NOMO-1 treated with dmso at 0.1 percent for 144 hours (cell line): ENCODE data around the gene HAUS5.
"Not testable (repeated sequence)": the region's sequence is repeated elsewhere in the genome, so short reads cannot be mapped to it uniquely, and the experiment has no call there.

Experiments used
- DNase-seq: peaks from one replicate; lab custom pipeline; 2025; ENCODE audit not compliant: unreplicated experiment; lab: John Stamatoyannopoulos, UW

Gene HAUS5

GRCh38 chr19:35612559-35613321 lies at the start of gene HAUS5:
TSS of gene HAUS5 (plus strand) at chr19:35612735. CDS start at chr19:35612795, 60 bp downstream.
- DNase-seq, result peak; percentile 84

DNA sequence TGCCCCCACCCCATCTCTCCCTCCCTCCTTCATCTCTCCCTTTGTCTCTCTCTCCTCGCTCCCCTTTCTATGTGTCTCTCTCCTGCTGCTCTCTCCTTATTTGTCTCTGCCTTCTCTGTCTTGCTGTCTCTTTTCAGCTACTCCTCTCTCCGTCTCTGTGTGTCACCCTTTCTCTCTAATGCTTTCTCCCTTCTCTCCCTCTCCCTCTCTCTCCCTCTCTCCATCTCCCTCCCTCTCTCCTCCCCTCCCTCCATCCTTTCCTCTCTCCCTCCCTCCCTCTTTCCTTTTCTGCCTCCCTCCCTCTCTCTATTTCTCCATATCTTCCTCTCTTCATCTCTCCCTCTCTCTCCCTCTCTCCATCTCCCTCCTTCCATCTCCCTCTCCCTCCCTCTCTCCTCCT lies 49.8 kb upstream of the HAUS5 start:
- no peak for DNase-seq

- DNase-seq, result no peak
Observed at GRCh38 chr19:35563207-35563829, 49.2 kb upstream of the HAUS5 start, which contains the start of gene ATP4A. TSS of gene ATP4A (minus strand) at chr19:35563658. CDS start at chr19:35563629, 29 bp downstream.

DNA sequence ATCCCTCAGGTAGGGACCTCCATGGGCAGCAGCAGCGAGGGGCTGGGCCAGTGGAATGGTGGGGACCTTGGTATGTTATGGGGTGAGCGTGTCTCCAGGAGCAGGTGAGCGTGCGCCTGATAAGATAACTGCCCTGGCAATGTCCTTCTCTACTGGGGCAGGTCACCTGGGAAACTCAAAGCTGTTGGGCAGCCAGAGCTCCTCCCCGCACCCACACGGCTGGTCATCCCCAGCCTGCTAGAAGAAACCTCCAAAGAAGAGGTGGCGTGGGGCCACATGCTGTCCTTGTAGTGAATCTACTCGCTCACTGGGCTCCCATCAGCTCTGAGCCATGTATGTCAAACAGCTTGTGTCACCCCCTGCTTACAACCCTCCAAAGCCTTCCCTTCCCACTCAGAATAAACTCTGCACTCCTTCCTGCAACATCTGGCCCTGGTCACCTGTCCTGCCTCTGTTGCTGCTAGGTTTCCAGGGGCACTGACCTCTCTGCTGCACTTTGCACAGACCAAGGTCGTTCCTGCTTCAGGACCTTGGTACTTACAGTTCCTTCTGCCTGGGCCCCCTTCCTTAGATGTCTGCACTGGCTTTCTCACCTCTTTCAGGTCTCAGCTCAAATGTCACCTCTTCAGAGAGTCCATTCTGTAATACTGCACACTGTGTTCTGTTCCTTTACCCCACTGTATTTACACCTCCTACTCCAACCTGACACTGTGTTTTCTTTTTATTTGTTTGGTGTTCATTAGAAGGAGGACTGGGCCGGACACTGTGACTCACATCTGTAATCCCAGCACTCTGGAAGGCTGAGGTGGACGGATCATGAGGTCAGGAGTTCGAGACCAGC lies 47.3 kb upstream of the HAUS5 start:
- DNase-seq, result no peak

- DNase-seq, result no peak
Observed at GRCh38 chr19:35566738-35567137, 45.8 kb upstream of the HAUS5 start.

- DNase-seq, result no peak
Observed at GRCh38 chr19:35569281-35569781, 43.2 kb upstream of the HAUS5 start.

DNA sequence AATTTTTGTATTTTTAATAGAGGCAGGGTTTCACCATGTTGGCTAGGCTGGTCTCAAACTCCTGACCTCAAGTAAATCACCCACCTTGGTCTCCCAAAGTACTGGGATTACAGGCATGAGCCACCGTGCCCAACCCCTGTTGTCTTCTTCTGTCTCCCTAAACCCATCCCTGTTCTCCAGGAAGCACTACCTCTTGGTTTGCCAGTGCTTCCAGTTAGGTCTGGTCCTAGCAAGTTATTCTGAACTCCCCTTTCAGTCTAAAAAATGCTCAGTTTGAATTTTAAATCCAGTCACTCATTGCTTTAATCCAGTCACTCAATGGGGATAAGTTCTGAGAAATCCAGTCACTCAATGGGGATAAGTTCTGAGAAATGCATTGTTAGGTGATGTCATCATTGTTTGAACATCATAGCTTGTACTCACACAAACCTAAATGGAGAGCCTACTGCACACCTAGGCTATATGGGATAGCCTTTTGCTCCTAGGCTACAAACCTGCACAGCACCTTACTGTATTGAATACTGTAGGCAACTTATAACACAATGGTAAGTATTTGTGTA lies 41.0 kb upstream of the HAUS5 start:
- no peak for DNase-seq

GRCh38 chr19:35577918-35578317 lies 34.6 kb upstream of the HAUS5 start:
- no peak for DNase-seq

GRCh38 chr19:35578707-35579106 lies 33.8 kb upstream of the HAUS5 start:
- no peak for DNase-seq

DNA sequence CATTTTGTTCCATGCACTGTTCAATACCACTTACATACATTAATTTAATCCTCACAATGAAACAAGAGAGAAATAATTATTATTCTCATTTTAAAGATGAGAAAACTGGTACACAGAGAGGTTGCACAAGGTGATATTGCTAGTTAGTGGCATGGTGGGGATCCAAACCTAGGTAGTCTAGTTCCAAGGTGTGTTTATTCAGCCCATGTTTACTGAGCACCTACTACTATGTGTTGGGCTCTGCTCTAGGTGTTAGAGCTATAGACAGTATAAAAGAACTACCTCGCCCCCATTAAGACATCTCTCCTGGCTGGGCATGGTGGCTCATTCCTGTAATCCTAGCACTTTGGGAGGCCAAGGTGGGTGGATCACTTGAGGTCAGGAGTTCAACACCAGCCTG lies 29.8 kb upstream of the HAUS5 start:
- DNase-seq, result no peak

GRCh38 chr19:35585848-35586247 lies 26.7 kb upstream of the HAUS5 start, which contains the start of gene PMIS2:
TSS of gene PMIS2 (plus strand) at chr19:35586173. CDS start at chr19:35586260, 87 bp downstream.
- DNase-seq, result no peak

- no peak for DNase-seq
Observed at GRCh38 chr19:35587321-35587720, 25.2 kb upstream of the HAUS5 start.

GRCh38 chr19:35590875-35591274 lies 21.7 kb upstream of the HAUS5 start:
- no peak for DNase-seq

- DNase-seq, result no peak
Observed at GRCh38 chr19:35592226-35592625, 20.3 kb upstream of the HAUS5 start.

GRCh38 chr19:35595026-35595425 lies 17.5 kb upstream of the HAUS5 start:
- DNase-seq, result not testable (repeated sequence)

GRCh38 chr19:35595928-35596327 lies 16.6 kb upstream of the HAUS5 start:
- no peak for DNase-seq

DNA sequence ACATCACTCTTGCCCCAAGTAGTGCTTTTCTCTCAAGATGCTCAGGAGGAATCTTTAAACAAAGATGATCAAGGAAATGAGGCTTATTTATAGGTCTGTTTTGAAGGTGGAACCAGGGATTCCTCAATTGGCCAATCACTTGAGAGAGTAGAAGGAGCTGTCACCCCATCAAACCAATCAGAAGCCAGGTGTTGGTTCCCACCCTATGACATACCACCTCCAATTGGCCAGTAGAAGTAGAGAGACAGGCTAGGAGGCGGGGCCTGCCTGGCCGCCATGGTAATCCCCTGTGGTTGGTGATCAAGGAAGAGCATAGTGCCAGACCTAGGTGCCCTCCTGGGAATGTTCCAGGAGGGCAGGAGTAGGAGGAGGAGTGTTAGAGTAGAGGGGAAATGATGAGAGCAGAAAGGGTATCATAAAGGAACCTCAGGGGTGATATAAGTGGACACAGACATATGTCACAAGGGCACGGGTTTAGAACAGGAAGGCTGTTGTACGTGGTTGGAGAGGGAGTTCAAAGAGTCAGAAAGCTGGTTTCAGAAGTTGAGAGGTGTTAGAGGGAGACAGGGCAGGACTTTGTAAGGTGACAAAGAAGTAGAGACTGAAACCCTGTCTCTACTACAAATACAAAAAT lies 16.1 kb upstream of the HAUS5 start:
- DNase-seq, result no peak

GRCh38 chr19:35601971-35602370 lies 10.6 kb upstream of the HAUS5 start:
- DNase-seq, result no peak

DNA sequence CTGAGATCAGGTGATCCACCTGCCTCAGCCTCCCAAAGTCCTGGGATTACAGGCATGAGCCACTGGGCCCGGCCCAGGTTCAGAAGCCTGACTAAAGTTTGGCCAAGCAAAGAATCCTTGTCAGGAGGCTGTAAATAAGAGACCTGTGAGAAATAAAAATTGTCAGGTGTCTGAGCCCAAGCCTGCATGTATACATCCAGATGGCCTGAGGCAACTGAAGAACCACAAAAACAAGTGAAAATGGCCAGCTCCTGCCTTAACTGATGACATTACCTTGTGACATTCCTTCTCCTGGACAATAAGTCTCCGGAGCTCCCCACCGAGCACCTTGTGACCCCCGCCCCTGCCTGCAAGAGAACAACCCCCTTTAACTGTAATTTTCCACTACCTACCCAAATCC lies 8.1 kb upstream of the HAUS5 start:
- not testable (repeated sequence) for DNase-seq

- not testable (repeated sequence) for DNase-seq
Observed at GRCh38 chr19:35607170-35607569, 5.4 kb upstream of the HAUS5 start.

- DNase-seq, result no peak
Observed at GRCh38 chr19:35607661-35608060, 4.9 kb upstream of the HAUS5 start.
